CD14-positive monocyte (primary cell): ENCODE results near the gene CADM4. TPM values are rescaled to one million over a fixed set of nuclear protein-coding genes. Genes with fewer than 3 reads are reported as not detected.
A peak's percentile ranks its signal among the peaks of the same experiment; 100 is the strongest.

Experiments
- DNase-seq, 3 donors: peaks; one replicate each; pipeline ENCODE4 v3.0.0-alpha.2; 2011 to 2022
- H2AFZ ChIP-seq: 2 replicates; pipeline ENCODE4 v1.6.0; 2012; ENCODE audit warnings: mild to moderate bottlenecking, low read depth, low read length, inconsistent platforms; ENCODE audit not compliant: insufficient read depth, poor library complexity, severe bottlenecking
- H3K27ac ChIP-seq, 2 donors: 1 replicate in 1 of 2; 2 replicates in 1 of 2; pipeline ENCODE4 v1.5.1; 2012 to 2013; ENCODE audit warnings: low read length in 2 of 2, control low read depth in 1 of 2, inconsistent platforms in 1 of 2, low read depth in 1 of 2, mild to moderate bottlenecking in 1 of 2
- H3K27me3 ChIP-seq, 2 donors: one replicate each; pipeline versions ENCODE4 v1.6.0 to v1.6.1; 2011 to 2013; ENCODE audit warnings: low read length in 2 of 2; ENCODE audit not compliant: control insufficient read depth in 2 of 2, insufficient read depth in 2 of 2
- H3K36me3 ChIP-seq, 2 donors: replicated peaks in 1 of 2; 1 replicate in 1 of 2; 2 replicates in 1 of 2; pipeline versions ENCODE4 v1.5.1 to v1.6.1; 2012 to 2013; ENCODE audit warnings: low read length in 2 of 2, control low read depth in 1 of 2, inconsistent platforms in 1 of 2, mild to moderate bottlenecking in 1 of 2; ENCODE audit not compliant: insufficient read depth in 2 of 2, control insufficient read depth in 1 of 2
- H3K4me1 ChIP-seq, 2 donors: 1 replicate in 1 of 2; 2 replicates in 1 of 2; pipeline versions ENCODE4 v1.5.1 to v1.6.1; 2012 to 2013; ENCODE audit warnings: low read length in 2 of 2, control low read depth in 1 of 2, inconsistent platforms in 1 of 2, mild to moderate bottlenecking in 1 of 2, moderate library complexity in 1 of 2; ENCODE audit not compliant: insufficient read depth in 2 of 2, control insufficient read depth in 1 of 2
- H3K4me2 ChIP-seq: replicated peaks from 2 replicates; pipeline ENCODE3; 2012; ENCODE audit warnings: low read length, moderate library complexity, mild to moderate bottlenecking; ENCODE audit not compliant: poor library complexity, severe bottlenecking; ENCODE audit errors: extremely low read depth
- H3K4me3 ChIP-seq, 3 experiments: fragments of 200-600 bp in 1 of 3; sonication (generic) in 1 of 3; replicated peaks in 1 of 3; 1 replicate in 2 of 3; 2 replicates in 1 of 3; pipeline ENCODE4 v1.5.1; 2011 to 2013; ENCODE audit warnings: low read length in 3 of 3, mild to moderate bottlenecking in 3 of 3, control low read depth in 2 of 3, low read depth in 2 of 3, inconsistent platforms in 1 of 3, moderate library complexity in 1 of 3
- H3K79me2 ChIP-seq: 2 replicates; pipeline ENCODE4 v1.6.0; 2012; ENCODE audit warnings: mild to moderate bottlenecking, control low read depth, inconsistent platforms, low read length, moderate library complexity; ENCODE audit not compliant: insufficient read depth
- H3K9ac ChIP-seq: 2 replicates; pipeline ENCODE4 v1.6.0; 2017; ENCODE audit warnings: low read length, mild to moderate bottlenecking; ENCODE audit not compliant: insufficient read depth, poor library complexity, severe bottlenecking
- H3K9me3 ChIP-seq, 2 donors: replicated peaks in 1 of 2; 1 replicate in 1 of 2; 2 replicates in 1 of 2; pipeline versions ENCODE4 v1.5.1 to v1.6.1; 2012 to 2013; ENCODE audit warnings: low read length in 2 of 2, control low read depth in 1 of 2; ENCODE audit not compliant: control insufficient read depth in 1 of 2, insufficient read depth in 1 of 2
- H4K20me1 ChIP-seq: 2 replicates; pipeline ENCODE4 v1.6.0; 2012; ENCODE audit warnings: mild to moderate bottlenecking, low read length, control low read depth, moderate library complexity; ENCODE audit not compliant: insufficient read depth
- H3K27ac Mint-ChIP-seq, 7 donors: one replicate each; pipeline ENCODE4 v1.8.0; 2020; ENCODE audit warnings: mild to moderate bottlenecking in 7 of 7, mixed read lengths in 7 of 7, moderate library complexity in 6 of 7, inconsistent platforms in 2 of 7
- H3K27me3 Mint-ChIP-seq, 3 donors: one replicate each; pipeline ENCODE4 v1.8.0; 2021 to 2022; ENCODE audit warnings: low read depth in 3 of 3, mild to moderate bottlenecking in 3 of 3, mixed read lengths in 3 of 3, moderate library complexity in 3 of 3, inconsistent platforms in 1 of 3
- H3K36me3 Mint-ChIP-seq, 2 donors: one replicate each; pipeline ENCODE4 v1.8.0; 2020; ENCODE audit warnings: mixed read lengths in 2 of 2, inconsistent platforms in 1 of 2, mild to moderate bottlenecking in 1 of 2
- H3K4me1 Mint-ChIP-seq: one replicate; pipeline ENCODE4 v1.8.0; 2020; ENCODE audit warnings: mild to moderate bottlenecking, mixed read lengths
- H3K4me3 Mint-ChIP-seq, 2 donors: one replicate each; pipeline ENCODE4 v1.8.0; 2020; ENCODE audit warnings: mild to moderate bottlenecking in 2 of 2, mixed read lengths in 2 of 2, moderate library complexity in 1 of 2
- H3K9me3 Mint-ChIP-seq, 7 donors: one replicate each; pipeline ENCODE4 v1.8.0; 2020 to 2022; ENCODE audit warnings: mixed read lengths in 7 of 7, mild to moderate bottlenecking in 6 of 7, moderate library complexity in 6 of 7, inconsistent platforms in 2 of 7
- WGBS: methylation state at CpG from one replicate; pipeline ENCODE4 v1.1.5; 2013; ENCODE audit warnings: missing lambda C conversion rate; ENCODE audit not compliant: insufficient coverage; 5-methylcytosine and 5-hydroxymethylcytosine counted together
- intact Hi-C, 2 donors: fragments of 100-400 bp; cut with micrococcal nuclease; formaldehyde crosslinking; loops; one replicate each; pipeline versions ENCODE4 v1.15.0 to v1.15.1; 2023
- polyA minus RNA-seq: library from RNA; depleted of rRNA, polyadenylated mRNA; stranded (reverse); fragments of >200 nt; gene quantifications from 2 replicates; pipeline ENCODE4 v1.2.3, GENCODE V29; 2012
- polyA plus RNA-seq, 3 donors: library from polyadenylated mRNA; depleted of rRNA in 1 of 3; unstranded in 2 of 3; stranded (reverse) in 1 of 3; fragments of 300-500 nt in 2 of 3; fragments of >200 nt in 1 of 3; fragmentation: Illumina TruSeq in 2 of 3; gene quantifications; 1 replicate in 2 of 3; 2 replicates in 1 of 3; pipeline ENCODE4 v1.2.3, GENCODE V29; 2012 to 2021
- total RNA-seq, 12 experiments: library from RNA in 1 of 12; stranded (reverse) in 1 of 12; fragments of 120-200 nt in 1 of 12; gene quantifications; one replicate each; pipeline ENCODE4 v1.2.4 and lab custom pipeline; 2013 to 2026; ENCODE audit warnings: mixed read lengths in 6 of 12, inconsistent platforms in 1 of 12
- TF ChIP-seq, protein P1 (sequence below): fragments of 200-600 bp; IDR thresholded peaks from one replicate; pipeline ENCODE4 v1.8.0; 2022; ENCODE audit warnings: antibody characterized with exemption, mild to moderate bottlenecking

Gene CADM4, protein sequence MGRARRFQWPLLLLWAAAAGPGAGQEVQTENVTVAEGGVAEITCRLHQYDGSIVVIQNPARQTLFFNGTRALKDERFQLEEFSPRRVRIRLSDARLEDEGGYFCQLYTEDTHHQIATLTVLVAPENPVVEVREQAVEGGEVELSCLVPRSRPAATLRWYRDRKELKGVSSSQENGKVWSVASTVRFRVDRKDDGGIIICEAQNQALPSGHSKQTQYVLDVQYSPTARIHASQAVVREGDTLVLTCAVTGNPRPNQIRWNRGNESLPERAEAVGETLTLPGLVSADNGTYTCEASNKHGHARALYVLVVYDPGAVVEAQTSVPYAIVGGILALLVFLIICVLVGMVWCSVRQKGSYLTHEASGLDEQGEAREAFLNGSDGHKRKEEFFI
- 3.2 TPM for total RNA-seq (2013)
- polyA plus RNA-seq (under 1 TPM; 0.10 to 0.91 (median 0.31) TPM), polyA minus RNA-seq (0.97 and 1.1 TPM in 2 replicates), total RNA-seq (lab: John Stamatoyannopoulos, UW) (0.81 to 5.5 (median 1.8) reads per million in 11 experiments)

DNA sequence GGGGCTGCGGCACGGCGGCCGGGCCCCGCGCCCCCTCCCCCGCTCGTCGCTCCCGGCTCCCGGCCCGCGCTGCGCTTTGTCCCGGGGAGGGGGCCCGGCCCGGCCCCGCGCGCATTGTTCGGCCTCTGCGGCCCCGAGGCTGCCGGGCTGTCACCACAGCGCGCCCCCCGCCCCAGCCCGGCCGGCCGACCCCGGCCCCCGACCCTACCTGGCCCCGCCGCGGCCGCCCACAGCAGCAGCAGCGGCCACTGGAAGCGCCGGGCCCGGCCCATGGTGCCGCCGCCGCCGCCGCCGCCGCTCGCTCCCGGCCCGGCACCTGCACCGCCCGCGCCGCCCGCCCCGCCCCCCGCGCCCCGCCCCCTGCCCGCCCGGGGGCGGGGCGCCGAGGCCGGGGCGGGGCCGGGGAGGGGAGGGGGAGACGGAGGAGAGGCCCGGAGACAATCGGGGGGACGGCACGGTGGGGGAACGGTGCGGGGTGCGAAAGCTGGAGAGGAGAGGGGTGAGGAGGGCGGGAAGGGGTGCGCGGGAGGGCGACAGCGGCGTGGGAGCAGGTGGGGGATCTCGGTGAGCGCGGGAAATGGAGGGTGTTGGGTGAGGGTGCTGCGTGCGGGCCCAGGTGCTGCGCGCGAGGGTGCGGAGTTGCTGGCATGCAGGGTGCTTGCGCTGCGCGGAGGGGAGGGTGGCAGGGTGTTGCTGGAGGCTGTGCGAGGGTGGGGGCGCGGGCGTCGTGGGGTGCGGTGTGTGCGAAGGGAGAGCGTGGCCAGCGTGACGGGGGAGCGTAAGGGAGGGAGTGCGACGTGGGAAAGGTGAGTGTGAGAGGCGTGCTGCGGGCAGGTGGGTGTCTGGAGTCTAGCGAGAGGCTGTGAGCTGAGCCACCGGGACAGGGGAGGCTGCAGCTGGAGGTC is at the start of gene CADM4:
Gene CADM4 (minus strand): TSS at position 332 of the 905 bp plus-strand sequence. CDS start 60 bp downstream, at position 272.
- Histone ChIP-seq H3K79me2 (no peaks in the 10 kb centered on the region), H3K4me3 (peak within 1 kb of the TSS in 1 of 3 experiments; percentile 62), H3K27ac (no peak within 1 kb of the TSS), H3K4me1 (peaks cover 6 to 7% of the 10 kb centered on the region in 2 donors), H4K20me1 (peaks cover 7% of the 10 kb centered on the region), H2AFZ (no peak within 1 kb of the TSS), H3K4me2 (peak within 1 kb of the TSS; percentile 67), H3K27me3 (peaks cover 36 to 54% of the 10 kb centered on the region in 2 donors), H3K9ac (no peak within 1 kb of the TSS), H3K36me3 (no peaks in the 10 kb centered on the region), H3K9me3 (peaks cover 0 to 14% of the 10 kb centered on the region in 2 donors)
- Mint-ChIP-seq H3K36me3 (peaks cover 13 to 19% of the 10 kb centered on the region in 2 donors), H3K27me3 (peaks cover 52 to 62% (median 55%) of the 10 kb centered on the region in 3 donors), H3K9me3 (peaks cover 0 to 23% (median 11%) of the 10 kb centered on the region in 7 donors), H3K27ac (peak within 1 kb of the TSS in 3 of 7 donors; percentile 36 to 89 (median 71)), H3K4me3 (peak within 1 kb of the TSS; percentile 70 to 88), H3K4me1 (peaks cover 20% of the 10 kb centered on the region)
- TF ChIP-seq, protein P1, sequence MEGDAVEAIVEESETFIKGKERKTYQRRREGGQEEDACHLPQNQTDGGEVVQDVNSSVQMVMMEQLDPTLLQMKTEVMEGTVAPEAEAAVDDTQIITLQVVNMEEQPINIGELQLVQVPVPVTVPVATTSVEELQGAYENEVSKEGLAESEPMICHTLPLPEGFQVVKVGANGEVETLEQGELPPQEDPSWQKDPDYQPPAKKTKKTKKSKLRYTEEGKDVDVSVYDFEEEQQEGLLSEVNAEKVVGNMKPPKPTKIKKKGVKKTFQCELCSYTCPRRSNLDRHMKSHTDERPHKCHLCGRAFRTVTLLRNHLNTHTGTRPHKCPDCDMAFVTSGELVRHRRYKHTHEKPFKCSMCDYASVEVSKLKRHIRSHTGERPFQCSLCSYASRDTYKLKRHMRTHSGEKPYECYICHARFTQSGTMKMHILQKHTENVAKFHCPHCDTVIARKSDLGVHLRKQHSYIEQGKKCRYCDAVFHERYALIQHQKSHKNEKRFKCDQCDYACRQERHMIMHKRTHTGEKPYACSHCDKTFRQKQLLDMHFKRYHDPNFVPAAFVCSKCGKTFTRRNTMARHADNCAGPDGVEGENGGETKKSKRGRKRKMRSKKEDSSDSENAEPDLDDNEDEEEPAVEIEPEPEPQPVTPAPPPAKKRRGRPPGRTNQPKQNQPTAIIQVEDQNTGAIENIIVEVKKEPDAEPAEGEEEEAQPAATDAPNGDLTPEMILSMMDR = no peak
- intact Hi-C loops = no loop called here
- DNase-seq = no peak
- under 1% methylated on average over 109 of the region's 110 CpGs for WGBS
